ENCODE results near the gene PREX1.
"Not testable (repeated sequence)": the region's sequence is repeated elsewhere in the genome, so short reads cannot be mapped to it uniquely, and the experiment has no call there.

- TF ChIP-seq CTCF (IDR thresholded peaks at IDR 0.05; ENCODE audit: insufficient read depth, low read length); SPI1 (IDR thresholded peaks at IDR 0.05; ENCODE audit: borderline replicate concordance, low read depth); POLR2AphosphoS5 (IDR thresholded peaks at IDR 0.05; ENCODE audit: low read depth); GABPA (IDR thresholded peaks at IDR 0.05; ENCODE audit: low read depth); REST (IDR thresholded peaks at IDR 0.05; ENCODE audit: insufficient replicate concordance, low read depth): not testable (repeated sequence)
These were observed 1.3 kb downstream of the PREX1 start for GRCh38 chr20:48826480-48826879.

All from HL-60 (cell line).